ENCODE results near the gene CNOT10.

The CNOT10 gene

GRCh38 chr3:32819551-32820348 is 134.8 kb downstream of the CNOT10 start:
- DNase-seq = no peak

- no peak for DNase-seq
These were observed 135.4 kb downstream of the CNOT10 start for GRCh38 chr3:32820430-32820829.

GRCh38 chr3:32820971-32821685 is 136.1 kb downstream of the CNOT10 start:
- DNase-seq = no peak

GRCh38 chr3:32821686-32822296 is 136.8 kb downstream of the CNOT10 start:
- DNase-seq = no peak

DNA sequence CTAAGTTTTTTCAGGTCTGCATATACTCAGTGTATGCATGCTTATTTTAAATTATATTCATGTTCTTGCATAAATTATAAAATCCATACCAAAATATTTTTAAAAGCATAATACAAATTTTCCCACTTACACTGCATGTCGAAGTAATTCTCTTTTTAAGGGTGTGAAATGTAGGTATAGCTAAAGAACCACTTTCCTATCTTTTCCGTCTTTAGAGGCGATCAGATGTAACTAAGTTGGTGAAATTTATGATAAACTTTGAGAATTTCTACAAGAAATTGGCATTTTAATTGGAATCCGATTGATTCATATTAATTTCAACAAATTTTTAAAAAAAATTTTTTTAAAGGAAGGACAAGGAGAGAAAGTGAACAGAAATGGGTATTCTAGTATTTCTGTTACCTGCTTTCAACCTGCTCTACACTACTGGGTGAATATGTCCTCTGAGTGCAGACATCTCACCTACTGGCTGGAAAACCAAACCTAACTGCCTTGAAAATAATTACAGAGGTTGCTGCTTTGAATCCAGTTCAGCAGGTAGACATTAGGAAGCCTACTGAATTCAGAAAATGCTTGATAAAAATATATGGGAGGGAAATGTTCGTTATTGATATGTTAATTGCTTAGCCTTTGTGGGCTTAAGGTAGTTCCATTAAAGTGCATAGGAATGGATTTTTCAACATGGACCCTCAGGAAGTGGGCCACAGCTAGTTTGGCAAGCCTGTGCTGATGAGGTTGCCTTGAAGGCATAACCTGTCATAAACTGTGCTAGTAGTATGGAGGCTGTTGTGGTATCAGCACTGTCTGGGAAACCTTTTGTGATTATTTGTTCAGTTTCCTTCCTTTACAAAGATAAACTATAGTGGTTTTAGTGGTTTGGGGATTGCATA is 137.9 kb downstream of the CNOT10 start:
- DNase-seq = no peak
